ENCODE results near the gene SNORC. TPM values are rescaled to one million over a fixed set of nuclear protein-coding genes. Genes with fewer than 3 reads are reported as not detected.

The SNORC gene
- total and polyA plus RNA-seq, 2 of the 4 experiments (the other 2 are of a cell fraction) = under 0.01 to 0.67 TPM

GRCh38 chr2:232886632-232887031 lies 16.6 kb downstream of the SNORC start:
- Histone ChIP-seq H3K4me1 (ENCODE audit: control insufficient read depth, insufficient read depth, low read length) (peaks cover 1% of the 10 kb centered on the region; the same call in 1 of the 2 replicates), H3K36me3 (ENCODE audit: control insufficient read depth, insufficient read depth, low read length) (no peaks in the 10 kb centered on the region), H3K14ac (replicated peaks; ENCODE audit: low read depth, low read length) (no peak overlapping the region), H2AFZ (replicated peaks; ENCODE audit: low read length, poor library complexity) (no peak overlapping the region), H2AK5ac (ENCODE audit: low read depth, low read length) (no peak overlapping the region), H3K27ac (ENCODE audit: insufficient read depth, low read length) (no peak overlapping the region), H2AK9ac (replicated peaks; ENCODE audit: low read depth, low read length, poor library complexity) (no peak overlapping the region), H3K27me3 (ENCODE audit: control insufficient read depth, insufficient read depth, low read length) (peaks cover 6% of the 10 kb centered on the region; the same call in 1 of the 2 replicates), H4K91ac (ENCODE audit: insufficient read depth, low read depth, low read length) (no peak overlapping the region), H4K8ac (ENCODE audit: low read depth in 2 of 2, low read length in 2 of 2) (no peak overlapping the region), H2BK120ac (ENCODE audit: low read depth, low read length) (no peak overlapping the region), H2BK20ac (ENCODE audit: low read depth, low read length) (no peak overlapping the region), H4K5ac (ENCODE audit: low read depth, low read length) (no peak overlapping the region), H3K56ac (ENCODE audit: extremely low read depth, insufficient read depth, low read length) (no peak overlapping the region), H3K4ac (ENCODE audit: low read depth, low read length) (no peak overlapping the region), H4K20me1 (ENCODE audit: insufficient read depth, low read length) (no peaks in the 10 kb centered on the region), H3K18ac (ENCODE audit: low read depth, low read length) (no peak overlapping the region), H2BK15ac (ENCODE audit: low read depth, low read length) (no peak overlapping the region), H3K9ac (ENCODE audit: low read depth, low read length) (no peak overlapping the region), H3K79me1 (ENCODE audit: low read depth in 1 of 2, low read length in 2 of 2) (no peaks in the 10 kb centered on the region), H2BK5ac (ENCODE audit: low read depth, low read length, poor library complexity, severe bottlenecking) (no peak overlapping the region), H3K23ac (ENCODE audit: low read depth, low read length) (no peak overlapping the region), H3K9me3 (ENCODE audit: control insufficient read depth, insufficient read depth, low read length) (no peaks in the 10 kb centered on the region), H3K4me2 (ENCODE audit: low read depth, low read length) (no peak overlapping the region), H3K4me3 (ENCODE audit: insufficient read depth, low read depth, low read length) (no peak overlapping the region), H3K9me1 (ENCODE audit: insufficient read depth, low read length) (peaks cover 10% of the 10 kb centered on the region; the same call in 1 of the 2 replicates)
- ChIA-PET POLR2A (ENCODE audit: unreplicated experiment) (no interaction called here), CTCF (interaction anchor here (0.7 kb wide), 1 partner anchor 168 kb away, joined by 5 read pairs; no protein-coding TSS in a partner anchor)
- TF ChIP-seq SMC3 (IDR thresholded peaks at IDR 0.05; ENCODE audit: low read depth, low read length) (no peak), POLR2A (IDR thresholded peaks at IDR 0.05; ENCODE audit: low read depth, low read length) (no peak), CHD1 (IDR thresholded peaks at IDR 0.05; ENCODE audit: low read depth, low read length) (no peak), MXI1 (IDR thresholded peaks at IDR 0.05; ENCODE audit: borderline replicate concordance, low read depth, low read length) (no peak), NFE2L2 (IDR thresholded peaks at IDR 0.05; ENCODE audit: low read depth, low read length) (no peak), RAD21 (IDR thresholded peaks at IDR 0.05; ENCODE audit: low read length) (no peak), CTCF (conservative IDR thresholded peaks at IDR 0.05; ENCODE audit: low read depth, low read length) (no peak), USF2 (IDR thresholded peaks at IDR 0.05; ENCODE audit: low read depth, low read length) (no peak), CEBPB (IDR thresholded peaks at IDR 0.05; ENCODE audit: low read depth, low read length) (no peak), RFX5 (IDR thresholded peaks at IDR 0.05; ENCODE audit: low read depth, low read length) (no peak), BHLHE40 (IDR thresholded peaks at IDR 0.05; ENCODE audit: low read depth, low read length) (no peak), MAZ (IDR thresholded peaks at IDR 0.05; ENCODE audit: borderline replicate concordance, low read depth, low read length) (no peak), ELK1 (IDR thresholded peaks at IDR 0.05; ENCODE audit: borderline replicate concordance, low read depth, low read length) (no peak), MAFK (IDR thresholded peaks at IDR 0.05; ENCODE audit: low read depth, low read length) (no peak), RCOR1 (IDR thresholded peaks at IDR 0.05; ENCODE audit: insufficient replicate concordance, low read length) (no peak), FOS (IDR thresholded peaks at IDR 0.05; ENCODE audit: low read depth, low read length) (no peak)
- 67% methylated on average over 4 of the region's 7 CpGs; no CpG with 5 or more reads in 1 of the 2 experiments for WGBS, 2 experiments (ENCODE audit: extremely low coverage in 2 of 2, insufficient read length in 1 of 2)
- in situ Hi-C loops (cut with MboI; ENCODE audit: low sequenced_read_pairs) (no loop called here), intact Hi-C loops (cut with micrococcal nuclease) (no loop called here), dilution Hi-C loops (cut with HindIII; ENCODE audit: low sequenced_read_pairs, unreplicated experiment) (no loop called here)
- no TSS peak for BruUV-seq (replicated peaks)
- no peak for DNase-seq
- ATAC-seq (ENCODE audit: low read depth) = no peak
